Activated naive CD4-positive, alpha-beta T cell treated with anti-CD3 and anti-CD28 coated beads, Interleukin-2, amount 50 U/mL, for 72 hours (primary cell): ENCODE results near the gene FGF22. TPM values are rescaled to one million over a fixed set of nuclear protein-coding genes. Genes with fewer than 3 reads are reported as not detected.

ENCODE experiments used
- ATAC-seq, 2 donors: fragments of 150-1000 bp; cut with Tn5 transposase; 2 replicates each; pipeline ENCODE4 v1.10.0; 2021; ENCODE audit warnings: mild to moderate bottlenecking in 2 of 2, moderate library complexity in 2 of 2
- DNase-seq, 2 donors: peaks; one replicate each; pipeline ENCODE4 v3.0.0; 2021 to 2022; ENCODE audit warnings: low spot score in 2 of 2
- H3K27ac Mint-ChIP-seq, 2 donors: one replicate each; pipeline ENCODE4 v1.8.0; 2022; ENCODE audit warnings: mild to moderate bottlenecking in 2 of 2, mixed read lengths in 2 of 2
- H3K36me3 Mint-ChIP-seq, 2 donors: one replicate each; pipeline ENCODE4 v1.8.0; 2022; ENCODE audit warnings: mixed read lengths in 2 of 2
- H3K9me3 Mint-ChIP-seq, 2 donors: one replicate each; pipeline ENCODE4 v1.8.0; 2022; ENCODE audit warnings: mixed read lengths in 2 of 2
- total RNA-seq, 2 donors: library from RNA; stranded (reverse); gene quantifications; one replicate each; pipeline ENCODE4 v1.2.3, GENCODE V29; 2022

FGF22 gene
- total RNA-seq, 2 donors from 2014 or later: not detected

- no peak within 1 kb of the TSS for H3K27ac Mint-ChIP-seq
- no peak for DNase-seq
- no peaks in the 10 kb centered on the region for H3K36me3 Mint-ChIP-seq
- no peak for ATAC-seq
- H3K9me3 Mint-ChIP-seq: no peaks in the 10 kb centered on the region
These were observed 36.8 kb downstream of the FGF22 start, which contains the start of gene FSTL3 for GRCh38 chr19:676339-677105. Gene FSTL3, plus strand, starts transcription at chr19:676392. Its CDS starts 32 bp downstream, at chr19:676424.

GRCh38 chr19:677201-677600, 37.5 kb downstream of the FGF22 start:
- Mint-ChIP-seq H3K9me3 (no peaks in the 10 kb centered on the region), H3K27ac (no peak overlapping the region), H3K36me3 (no peaks in the 10 kb centered on the region)
- DNase-seq (no peak), ATAC-seq (no peak)

- ATAC-seq (no peak), DNase-seq (no peak)
- Mint-ChIP-seq H3K9me3 (no peaks in the 10 kb centered on the region), H3K27ac (no peak overlapping the region), H3K36me3 (no peaks in the 10 kb centered on the region)
These were observed 38.1 kb downstream of the FGF22 start for GRCh38 chr19:677601-678436.

- DNase-seq (no peak), ATAC-seq (no peak)
- Mint-ChIP-seq H3K9me3 (no peaks in the 10 kb centered on the region), H3K36me3 (no peaks in the 10 kb centered on the region), H3K27ac (no peak overlapping the region)
These were observed 39.2 kb downstream of the FGF22 start for GRCh38 chr19:678791-679388.

GRCh38 chr19:679418-680286, 40.0 kb downstream of the FGF22 start:
- Mint-ChIP-seq H3K36me3 (no peaks in the 10 kb centered on the region), H3K27ac (no peak overlapping the region), H3K9me3 (no peaks in the 10 kb centered on the region)
- ATAC-seq (peak; percentile 6 to 20), DNase-seq (peak; percentile 44 to 64)

GRCh38 chr19:680287-681028, 40.8 kb downstream of the FGF22 start:
- peak overlapping the region; percentile 85 to 100 for H3K27ac Mint-ChIP-seq
- H3K36me3 Mint-ChIP-seq: no peaks in the 10 kb centered on the region
- DNase-seq (peak; percentile 96), ATAC-seq (peak; percentile 85)
- H3K9me3 Mint-ChIP-seq: no peaks in the 10 kb centered on the region

- ATAC-seq (no peak), DNase-seq (peak in 1 of 2 donors; percentile 26)
- Mint-ChIP-seq H3K36me3 (no peaks in the 10 kb centered on the region), H3K9me3 (no peaks in the 10 kb centered on the region), H3K27ac (peak overlapping the region; percentile 85 to 100)
These were observed 41.6 kb downstream of the FGF22 start for GRCh38 chr19:681029-682019.

GRCh38 chr19:682678-683320, 43.1 kb downstream of the FGF22 start:
- Mint-ChIP-seq H3K36me3 (no peaks in the 10 kb centered on the region), H3K9me3 (no peaks in the 10 kb centered on the region), H3K27ac (no peak overlapping the region)
- DNase-seq: no peak
- ATAC-seq: no peak

GRCh38 chr19:685454-685931, 45.8 kb downstream of the FGF22 start:
- DNase-seq: no peak

GRCh38 chr19:686589-687297, 47.1 kb downstream of the FGF22 start:
- ATAC-seq (no peak), DNase-seq (no peak)
- no peaks in the 10 kb centered on the region for H3K9me3 Mint-ChIP-seq
- no peaks in the 10 kb centered on the region for H3K36me3 Mint-ChIP-seq
- no peak overlapping the region for H3K27ac Mint-ChIP-seq

More at GRCh38 chr19:685454-685931, 45.8 kb downstream of the FGF22 start:
- Mint-ChIP-seq H3K36me3 (no peaks in the 10 kb centered on the region), H3K9me3 (no peaks in the 10 kb centered on the region), H3K27ac (no peak overlapping the region)
- ATAC-seq: no peak

- no peak for ATAC-seq
- Mint-ChIP-seq H3K27ac (no peak overlapping the region), H3K9me3 (no peaks in the 10 kb centered on the region), H3K36me3 (no peaks in the 10 kb centered on the region)
- DNase-seq: no peak
These were observed 48.0 kb downstream of the FGF22 start for GRCh38 chr19:687569-688166.

GRCh38 chr19:688214-688613, 48.5 kb downstream of the FGF22 start:
- no peak for DNase-seq
- no peak for ATAC-seq
- no peaks in the 10 kb centered on the region for H3K9me3 Mint-ChIP-seq
- H3K27ac Mint-ChIP-seq: no peak overlapping the region
- H3K36me3 Mint-ChIP-seq: no peaks in the 10 kb centered on the region

GRCh38 chr19:688992-689391, 49.3 kb downstream of the FGF22 start:
- ATAC-seq (no peak), DNase-seq (no peak)
- Mint-ChIP-seq H3K36me3 (no peaks in the 10 kb centered on the region), H3K9me3 (no peaks in the 10 kb centered on the region), H3K27ac (no peak overlapping the region)
